Activated naive CD4-positive, alpha-beta T cell treated with anti-CD3 and anti-CD28 coated beads, Interleukin-2, amount 50 U/mL, for 16 hours (primary cell): ENCODE data around the gene PLEKHM3.
"Not testable (repeated sequence)": the region's sequence is repeated elsewhere in the genome, so short reads cannot be mapped to it uniquely, and the experiment has no call there.

Experiments used
- DNase-seq: peaks from one replicate; pipeline ENCODE4 v3.0.0-alpha.2; 2020

The PLEKHM3 gene

GRCh38 chr2:207950063-207950760 is 75.1 kb downstream of the PLEKHM3 start:
- DNase-seq: no peak

- not testable (repeated sequence) for DNase-seq
These were observed 76.1 kb downstream of the PLEKHM3 start for GRCh38 chr2:207949245-207949644.

DNA sequence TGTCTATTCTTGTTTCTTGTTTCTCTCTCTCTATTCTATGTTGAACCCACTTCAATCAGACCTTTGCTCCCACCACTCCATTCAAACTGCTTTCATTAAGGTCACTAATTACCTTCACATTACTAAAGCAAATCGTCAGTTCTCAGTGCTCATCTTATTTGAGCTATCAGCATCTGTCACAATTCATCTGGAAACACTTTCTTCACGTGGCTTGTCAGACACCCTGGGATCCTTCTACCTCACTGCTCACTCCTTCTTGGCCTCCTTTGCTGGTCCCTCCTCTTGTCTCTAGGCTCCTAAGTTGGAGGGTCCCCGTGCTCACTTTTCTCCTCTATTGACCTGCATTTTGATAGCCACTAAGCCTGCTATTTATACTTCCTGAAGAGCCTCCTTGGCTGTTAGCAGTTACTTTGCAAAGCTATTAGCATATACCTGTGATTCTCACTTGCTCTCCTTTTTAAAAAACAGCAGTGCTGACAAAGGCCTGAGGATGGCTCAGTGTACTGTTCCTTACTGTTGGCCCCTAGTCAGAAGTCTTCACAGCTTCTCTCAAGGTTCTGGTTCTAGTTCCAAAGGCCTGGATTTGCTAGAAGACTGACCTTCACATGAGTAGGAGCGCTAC is 80.2 kb downstream of the PLEKHM3 start:
- DNase-seq: no peak

DNA sequence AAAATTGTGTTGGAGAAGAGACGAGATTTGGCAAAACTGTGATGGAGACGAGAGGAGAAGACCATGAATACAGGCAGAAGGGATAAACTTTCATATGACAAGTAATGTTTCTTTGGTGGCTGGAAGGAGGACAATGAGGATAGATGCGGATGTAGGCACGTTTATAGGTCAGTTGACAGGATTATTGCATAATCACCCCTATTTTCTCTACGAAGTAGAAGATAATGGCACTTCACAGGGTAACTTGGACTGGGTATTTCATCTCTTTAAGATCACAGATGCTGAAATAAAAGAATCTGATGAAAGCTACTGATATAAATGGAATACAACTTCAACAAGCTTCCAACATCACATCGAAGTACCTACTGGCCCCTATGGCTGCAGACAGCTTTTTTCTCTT is 81.0 kb downstream of the PLEKHM3 start:
- DNase-seq: no peak

DNA sequence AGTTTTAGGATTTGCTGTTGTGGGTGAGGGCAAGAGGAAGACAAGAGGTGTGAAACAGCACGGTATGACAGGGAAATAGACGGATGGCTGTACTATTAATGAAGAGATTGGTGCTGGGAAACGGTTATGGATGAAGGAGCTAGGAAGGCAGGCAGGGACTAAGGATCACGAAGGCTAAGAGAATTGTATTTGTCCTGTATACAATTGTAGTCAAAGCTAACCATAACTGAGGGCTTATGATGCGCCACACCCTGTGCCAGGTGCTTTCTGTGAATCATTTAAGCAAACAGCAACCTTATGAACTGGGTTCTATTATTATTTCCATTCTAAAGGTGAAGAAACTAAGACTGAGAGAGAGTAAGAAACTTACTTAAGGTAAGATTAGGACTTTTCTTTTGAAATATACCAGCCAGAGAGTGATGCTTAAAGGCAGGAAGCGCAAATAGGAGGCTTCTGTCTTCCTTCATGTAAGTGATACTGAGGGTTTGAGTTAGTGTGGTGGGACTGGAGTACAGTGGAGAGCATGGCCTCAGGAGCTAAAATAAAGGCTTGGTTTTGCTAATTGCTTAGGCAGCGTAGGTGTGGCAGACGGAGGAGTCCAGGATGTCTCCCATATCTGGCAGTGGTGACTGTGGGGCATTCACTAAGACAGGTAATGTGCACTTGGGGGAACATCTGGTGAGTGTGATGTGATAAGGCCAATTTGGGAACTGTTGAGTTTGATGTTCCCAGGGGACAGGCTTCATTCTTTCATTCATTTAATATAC is 85.8 kb downstream of the PLEKHM3 start:
- no peak for DNase-seq

- no peak for DNase-seq
These were observed 86.4 kb downstream of the PLEKHM3 start for GRCh38 chr2:207938886-207939285.

GRCh38 chr2:207938415-207938814 is 86.9 kb downstream of the PLEKHM3 start:
- no peak for DNase-seq

- DNase-seq: no peak
These were observed 87.5 kb downstream of the PLEKHM3 start for GRCh38 chr2:207937823-207938222.

DNA sequence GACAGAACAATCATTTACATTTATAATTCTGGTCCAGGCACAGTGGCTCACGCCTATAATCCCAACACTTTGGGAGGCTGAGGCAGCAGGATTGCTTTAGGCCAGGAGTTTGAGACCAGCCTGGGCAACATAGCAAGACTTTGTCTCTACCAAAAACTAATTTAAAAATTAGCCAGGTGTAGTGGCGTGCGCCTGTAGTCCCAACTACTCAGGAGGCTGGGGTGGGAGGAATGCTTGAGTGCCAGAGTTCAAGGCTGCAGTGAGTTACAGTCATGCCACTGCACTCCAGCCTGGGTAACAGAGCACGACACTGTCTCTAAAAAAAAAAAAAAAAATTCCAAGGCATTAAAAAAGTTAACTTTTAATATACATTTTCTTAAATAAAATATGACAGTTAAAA is 88.1 kb downstream of the PLEKHM3 start:
- DNase-seq: no peak

- no peak for DNase-seq
These were observed 88.9 kb downstream of the PLEKHM3 start for GRCh38 chr2:207936380-207936779.

GRCh38 chr2:207935991-207936370 is 89.3 kb downstream of the PLEKHM3 start:
- no peak for DNase-seq

DNA sequence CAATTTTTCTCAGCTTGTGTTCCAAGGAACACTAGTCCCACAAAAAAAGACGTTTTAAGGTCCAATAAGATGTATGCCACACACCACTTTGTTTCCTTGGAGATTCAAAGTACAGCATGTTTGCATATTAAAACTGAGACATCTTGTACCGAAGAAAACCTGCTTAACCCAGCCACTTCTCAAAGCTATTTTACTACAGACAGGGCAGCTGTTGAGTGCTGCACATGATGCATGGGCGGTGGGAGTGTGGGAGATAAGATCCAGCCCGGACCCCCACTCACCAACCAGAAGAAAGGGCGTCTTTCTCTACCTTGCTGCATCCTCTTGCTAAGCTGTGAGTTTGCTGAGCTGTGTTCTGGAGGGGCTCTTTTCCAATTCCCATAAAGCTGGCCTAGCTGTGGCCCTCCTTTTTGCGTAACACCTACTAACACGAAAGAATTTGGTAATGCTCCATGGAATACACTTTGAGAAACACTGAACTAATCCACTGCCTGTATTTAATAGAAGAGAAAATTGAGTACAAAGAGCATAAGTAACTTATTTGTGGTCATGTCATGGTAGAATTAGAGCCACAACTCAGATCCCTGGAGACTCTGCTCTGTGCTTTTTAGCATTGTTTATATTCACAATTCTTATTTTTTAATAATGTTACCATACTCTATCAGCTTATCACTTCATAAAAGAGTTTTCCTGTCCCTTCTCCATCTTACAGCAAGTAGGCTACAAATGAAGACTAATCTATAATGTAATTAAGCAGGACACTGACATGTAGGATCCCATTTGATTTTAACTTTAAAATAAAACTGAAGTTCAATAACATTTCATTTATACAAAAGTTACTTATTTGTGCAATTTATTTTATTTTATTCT is 90.0 kb downstream of the PLEKHM3 start:
- no peak for DNase-seq

DNA sequence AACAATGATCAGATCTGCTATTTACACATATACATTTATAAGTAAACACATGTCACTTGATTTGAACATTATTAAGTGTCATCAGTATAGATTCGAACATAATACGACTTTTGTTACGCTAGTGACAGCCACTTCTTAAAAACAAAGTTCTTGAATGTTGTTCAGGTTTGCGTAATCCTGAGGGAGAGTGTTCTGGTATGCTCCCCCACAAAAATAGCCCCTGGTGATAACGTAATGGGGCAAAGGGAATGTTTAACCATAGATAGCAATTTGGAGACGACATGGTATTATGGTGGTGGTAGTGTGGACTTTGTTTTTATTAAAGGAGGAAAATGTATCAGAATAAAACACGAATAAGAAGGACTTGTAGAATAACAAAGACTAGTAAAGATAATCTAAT is 90.6 kb downstream of the PLEKHM3 start:
- DNase-seq: no peak

DNA sequence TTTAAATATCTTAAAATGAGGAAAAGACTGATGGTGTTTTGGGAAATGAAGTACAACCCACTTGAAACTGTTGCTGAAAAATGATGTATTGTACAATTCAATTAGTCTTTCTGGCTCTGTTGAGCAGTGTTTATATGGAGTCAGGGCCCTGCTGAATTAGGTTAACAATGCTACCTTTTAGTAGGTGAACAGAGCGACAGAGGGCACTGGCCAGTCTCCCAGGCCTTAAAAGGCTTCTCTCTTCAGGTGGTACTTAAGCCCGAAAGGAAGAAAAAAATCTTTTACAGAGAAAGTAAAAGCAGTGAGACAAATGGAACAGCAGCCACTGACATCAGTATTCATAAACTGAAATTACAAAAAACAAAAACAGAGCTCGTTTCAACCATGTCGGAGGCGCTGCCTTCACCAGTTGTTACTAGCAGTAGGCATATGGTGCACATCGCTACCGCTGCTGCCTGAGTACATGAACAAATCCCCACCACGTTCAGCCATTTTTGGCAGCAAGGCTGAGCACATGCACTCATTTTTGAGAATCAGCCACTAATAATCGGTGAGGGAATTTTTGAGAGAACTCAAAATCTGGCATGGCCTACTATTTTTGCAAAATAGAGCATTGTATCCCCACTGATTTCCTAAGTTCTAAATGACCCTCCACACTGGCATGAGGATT is 91.8 kb downstream of the PLEKHM3 start:
- DNase-seq: no peak

DNA sequence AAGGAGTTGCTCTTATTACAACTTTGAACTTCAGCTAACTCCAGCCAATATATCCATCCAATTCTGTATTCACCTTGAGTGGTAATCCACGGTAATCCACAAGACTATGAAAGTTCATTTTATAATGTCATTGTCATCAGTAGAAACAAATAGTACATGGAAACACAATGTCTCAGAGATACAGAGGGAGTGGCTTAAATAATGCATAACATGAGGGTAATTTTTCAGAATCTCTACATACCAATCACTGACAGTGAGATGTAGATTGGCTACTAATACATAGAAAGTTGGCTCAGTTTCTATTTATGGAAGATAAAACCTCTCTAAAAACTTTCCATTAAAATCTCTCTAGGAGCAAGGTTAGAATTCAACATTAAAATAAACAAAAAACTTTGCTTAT is 93.2 kb downstream of the PLEKHM3 start:
- DNase-seq: no peak

DNA sequence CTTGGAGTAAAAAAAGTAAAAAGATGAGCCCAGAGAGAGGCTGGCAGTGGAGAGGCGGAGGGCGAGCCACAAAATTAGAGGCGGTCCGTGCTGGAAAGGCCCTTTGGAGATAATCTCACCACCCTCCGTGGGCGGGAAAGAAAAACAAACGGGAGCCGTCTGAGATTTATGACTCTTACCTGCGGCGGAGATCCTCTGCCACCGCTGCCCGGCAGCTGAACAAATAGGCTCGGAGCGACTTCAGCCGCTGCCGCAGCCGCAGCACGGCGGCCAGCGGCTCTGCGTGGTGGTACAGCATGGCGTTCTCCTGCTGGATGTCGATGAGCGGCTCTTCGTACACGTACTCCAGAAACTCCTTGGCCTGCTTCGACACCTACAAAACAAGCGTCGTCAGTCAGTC is 94.6 kb downstream of the PLEKHM3 start:
- no peak for DNase-seq

DNA sequence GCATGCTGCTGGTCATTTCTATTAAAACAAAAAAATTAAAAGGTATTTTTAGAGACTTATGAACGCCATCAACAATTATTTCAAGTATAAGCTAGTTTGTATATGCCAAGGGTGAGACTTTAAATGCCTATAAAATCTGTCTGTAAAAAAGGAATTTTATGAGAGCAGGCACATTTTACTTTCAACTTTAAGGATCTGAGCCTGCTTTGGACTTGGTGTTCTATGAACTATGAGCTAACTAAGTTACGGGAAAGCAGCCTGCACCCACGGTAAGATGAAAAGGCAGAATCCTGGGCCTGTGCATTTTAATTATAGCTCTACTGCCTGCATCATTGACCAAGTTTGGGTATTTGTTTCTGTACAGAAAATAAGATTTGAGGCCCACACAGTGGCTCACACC is 95.4 kb downstream of the PLEKHM3 start:
- DNase-seq: no peak

DNA sequence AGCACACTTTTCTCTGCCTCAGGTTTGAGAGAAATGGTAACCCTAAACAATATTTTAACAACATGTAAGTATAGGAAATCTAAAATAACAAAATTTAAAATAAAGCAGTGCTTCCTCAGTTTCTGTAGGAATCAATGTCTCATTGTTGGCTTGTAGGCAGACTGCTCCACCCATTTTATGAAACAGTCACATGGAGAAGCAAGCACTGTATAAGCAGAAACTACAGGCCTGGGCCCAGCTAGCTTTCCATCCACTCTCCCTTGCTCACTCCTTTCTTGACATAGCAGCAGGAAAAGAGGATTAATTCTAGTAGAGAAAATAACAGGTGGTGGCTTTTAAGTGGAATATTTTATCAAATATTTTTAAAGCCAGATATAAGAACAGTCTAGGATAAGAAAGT is 97.2 kb downstream of the PLEKHM3 start:
- DNase-seq: no peak

DNA sequence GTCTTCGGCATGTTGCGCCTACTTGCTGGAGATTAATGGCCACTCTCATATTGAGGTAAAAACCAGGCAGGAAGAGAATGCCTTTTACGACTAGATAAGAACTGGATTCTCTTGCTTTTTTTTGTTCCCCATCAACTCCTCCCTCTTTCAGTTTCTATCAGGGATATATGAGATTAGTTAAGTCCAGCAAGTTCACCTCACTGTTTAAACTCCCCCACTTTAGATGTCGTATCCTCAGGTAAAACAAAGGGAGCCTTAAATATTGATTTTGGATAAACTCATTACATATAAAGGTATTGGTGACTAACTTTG is 98.4 kb downstream of the PLEKHM3 start:
- no peak for DNase-seq

DNA sequence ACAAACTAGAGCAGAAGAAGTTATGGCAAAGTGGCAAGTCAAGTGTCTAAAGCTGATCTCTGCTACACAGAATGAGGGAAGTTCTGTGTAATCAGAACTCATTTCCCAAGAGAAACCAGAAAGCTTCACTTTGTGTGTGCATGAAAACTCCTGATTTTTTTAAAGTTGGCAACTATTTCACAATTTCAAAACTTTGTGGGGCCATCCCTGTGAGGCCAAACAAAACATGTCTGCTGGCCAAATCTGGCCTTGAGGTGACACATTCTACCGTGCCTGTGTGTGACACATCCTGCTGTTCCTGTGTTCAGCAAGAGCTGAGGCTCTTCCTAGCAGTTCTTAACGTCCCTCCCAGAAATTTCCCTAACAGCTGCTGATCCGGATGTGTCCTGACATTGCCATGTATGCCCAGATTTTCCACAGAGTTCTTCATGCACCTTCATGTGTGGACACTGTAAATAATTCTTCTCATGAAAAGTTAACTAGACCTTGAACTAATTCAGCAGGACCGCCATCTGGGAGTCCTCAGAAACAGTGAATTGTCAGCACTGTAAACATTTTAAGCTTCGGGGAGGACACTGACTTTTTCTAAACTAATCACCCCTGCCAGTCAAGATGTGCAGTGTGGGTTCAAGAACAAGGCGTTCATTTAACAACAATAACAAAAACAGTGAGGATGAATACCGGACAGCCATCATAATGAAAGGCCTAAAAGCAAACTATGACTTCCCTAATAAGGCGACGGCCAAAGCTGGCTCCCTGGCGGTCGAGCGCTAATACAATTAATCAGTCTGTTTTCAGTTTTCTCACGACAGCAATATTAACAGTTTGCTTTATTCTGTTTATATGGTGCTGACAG is 99.0 kb downstream of the PLEKHM3 start:
- DNase-seq: no peak

DNA sequence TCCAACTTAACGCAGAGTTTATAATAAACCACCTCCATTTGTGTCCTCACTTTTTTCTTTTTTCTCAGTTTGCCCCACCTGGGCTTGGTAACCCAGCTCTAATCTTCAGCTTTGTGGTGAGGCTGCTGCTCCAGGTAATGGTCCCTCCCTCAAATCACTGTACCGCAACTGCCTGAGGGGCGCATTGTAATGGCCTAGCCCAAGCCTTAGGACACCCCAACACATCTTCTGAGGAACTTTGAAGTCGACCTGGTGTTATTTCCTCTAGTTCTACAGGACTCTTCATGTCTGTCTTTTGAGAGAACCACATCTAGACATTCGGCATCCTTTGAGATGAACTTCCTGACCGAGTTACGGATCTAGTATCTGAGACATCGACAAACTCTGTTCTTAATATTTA is 99.7 kb downstream of the PLEKHM3 start:
- no peak for DNase-seq

DNA sequence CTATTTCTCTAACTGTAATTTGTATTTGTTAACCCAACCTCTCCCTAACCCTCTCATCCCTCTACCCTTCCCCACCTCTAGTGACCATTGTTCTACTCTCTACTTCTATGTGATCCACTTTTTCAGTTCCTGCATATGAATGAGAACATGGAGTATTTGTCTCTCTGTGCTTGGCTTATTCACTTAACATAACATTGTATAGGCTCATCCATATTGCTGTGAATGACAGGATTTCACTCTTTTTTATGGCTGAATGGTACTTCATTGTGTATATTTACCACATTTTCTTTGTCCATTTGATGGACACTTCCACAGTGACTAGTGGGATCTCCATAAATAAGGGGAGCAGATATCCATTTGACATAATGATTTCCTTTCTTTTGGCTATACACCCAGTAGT is 103.7 kb downstream of the PLEKHM3 start:
- DNase-seq: no peak
